PC-3 (cell line): ENCODE measurements around the gene NFE2. TPM values are rescaled to one million over a fixed set of nuclear protein-coding genes. Genes with fewer than 3 reads are reported as not detected.

ENCODE experiments used
- ATAC-seq: fragments of 200-7000 bp; cut with Tn5 transposase; 2 replicates; pipeline ENCODE4 v1.9.1; 2020; ENCODE audit warnings: mild to moderate bottlenecking, moderate library complexity
- BruUV-seq: library from RNA; stranded (reverse); fragments of 400-500 nt; replicated peaks from 2 replicates; lab custom pipeline; 2021; lab: Mats Ljungman, UMichigan
- CTCF ChIA-PET: fragments of 300-600 bp; sonication (Branson Sonifier 250); formaldehyde crosslinking; loops from one replicate; lab custom pipeline; 2022; ENCODE audit warnings: antibody characterized with exemption; lab: Charles Lee
- POLR2A ChIA-PET: fragments of 300-600 bp; sonication (Branson Sonifier 250); formaldehyde crosslinking; loops from one replicate; lab custom pipeline; 2022; ENCODE audit warnings: antibody characterized with exemption; ENCODE audit not compliant: unreplicated experiment; lab: Charles Lee
- DNase-seq: peaks from one replicate; pipeline ENCODE4 v3.0.0-alpha.2; 2015
- H2AFZ ChIP-seq: fragments of 300-600 bp; sonication (generic); 2 replicates; pipeline ENCODE4 v1.6.0; 2016; ENCODE audit warnings: antibody characterized with exemption, low read length
- H3F3A ChIP-seq: fragments of 300-600 bp; sonication (generic); one replicate; pipeline ENCODE4 v1.6.0; 2017; ENCODE audit warnings: antibody characterized with exemption, low read length, control low read depth, mild to moderate bottlenecking; ENCODE audit not compliant: unreplicated experiment
- H3K27ac ChIP-seq: fragments of 300-600 bp; sonication (generic); 2 replicates; pipeline ENCODE4 v1.5.1; 2016; ENCODE audit warnings: mild to moderate bottlenecking, low read length
- H3K27me3 ChIP-seq: fragments of 300-600 bp; sonication (generic); 2 replicates; pipeline ENCODE4 v1.6.1; 2016; ENCODE audit warnings: low read length, mixed read lengths
- H3K36me3 ChIP-seq: fragments of 300-600 bp; sonication (generic); 2 replicates; pipeline ENCODE4 v1.6.1; 2016; ENCODE audit warnings: low read depth, mixed run types, low read length, mixed read lengths
- H3K4me1 ChIP-seq: fragments of 300-600 bp; sonication (generic); 2 replicates; pipeline ENCODE4 v1.5.1; 2016; ENCODE audit warnings: low read length; ENCODE audit not compliant: insufficient read depth
- H3K4me2 ChIP-seq: fragments of 300-600 bp; sonication (generic); 2 replicates; pipeline ENCODE4 v1.6.0; 2016; ENCODE audit warnings: low read length
- H3K4me3 ChIP-seq: fragments of 300-600 bp; sonication (generic); 2 replicates; pipeline ENCODE4 v1.5.1; 2016; ENCODE audit warnings: mild to moderate bottlenecking, low read length, mixed read lengths
- H3K79me2 ChIP-seq: fragments of 300-600 bp; sonication (generic); 2 replicates; pipeline ENCODE4 v1.6.1; 2017; ENCODE audit warnings: low read length, mixed read lengths
- H3K9ac ChIP-seq: fragments of 300-600 bp; sonication (generic); 2 replicates; pipeline ENCODE4 v1.6.0; 2016; ENCODE audit warnings: mild to moderate bottlenecking, low read length
- H3K9me2 ChIP-seq: fragments of 300-600 bp; sonication (generic); replicated peaks from 2 replicates; pipeline ENCODE4 v1.6.1; 2016; ENCODE audit warnings: mixed run types, low read length, mixed read lengths
- H3K9me3 ChIP-seq: fragments of 300-600 bp; sonication (generic); 2 replicates; pipeline ENCODE4 v1.6.1; 2016; ENCODE audit warnings: low read length, mixed read lengths
- H4K20me1 ChIP-seq: fragments of 300-600 bp; sonication (generic); 2 replicates; pipeline ENCODE4 v1.6.1; 2016; ENCODE audit warnings: low read length, mixed read lengths
- CTCF ChIP-seq: fragments of 300-600 bp; sonication (generic); conservative IDR thresholded peaks from 2 replicates; pipeline ENCODE4 v1.5.1; 2017; ENCODE audit warnings: antibody characterized with exemption, low read depth, mild to moderate bottlenecking, low read length
- EZH2 ChIP-seq: fragments of 300-600 bp; sonication (generic); IDR thresholded peaks from one replicate; pipeline ENCODE4 v1.6.1; 2017; ENCODE audit warnings: antibody characterized with exemption, mild to moderate bottlenecking, low read length; ENCODE audit not compliant: unreplicated experiment
- EZH2phosphoT487 ChIP-seq: fragments of 300-600 bp; sonication (generic); IDR thresholded peaks from 2 replicates; pipeline ENCODE4 v1.6.1; 2018; ENCODE audit warnings: mild to moderate bottlenecking, antibody characterized with exemption, low read length, borderline replicate concordance
- intact Hi-C: fragments of 100-400 bp; cut with micrococcal nuclease; formaldehyde crosslinking; loops from 2 replicates; pipeline ENCODE4 v1.9.0; 2023
- total RNA-seq: library from RNA; depleted of rRNA; stranded (reverse); fragments of >200 nt; gene quantifications from 2 replicates; pipeline ENCODE4 v1.2.3, GENCODE V29; 2014

The NFE2 gene
- total RNA-seq, 1 experiment from 2014 or later, result 0.26 TPM

- no peak overlapping the region for H3K4me3 ChIP-seq
- H3K4me1 ChIP-seq, result peaks cover 24% of the 10 kb centered on the region
- H3K79me2 ChIP-seq, result no peaks in the 10 kb centered on the region
- intact Hi-C loops, result no loop called here
- no peaks in the 10 kb centered on the region for H3K36me3 ChIP-seq
- H3F3A ChIP-seq, result no peaks in the 10 kb centered on the region
- TF ChIP-seq CTCF (no peak), EZH2 (no peak), EZH2phosphoT487 (no peak)
- no peaks in the 10 kb centered on the region for H3K27me3 ChIP-seq
- H3K27ac ChIP-seq, result no peak overlapping the region
- CTCF ChIA-PET, result interaction anchor here (0.6 kb wide), 1 partner anchor 9 kb away, joined by 4 read pairs; no protein-coding TSS in a partner anchor
- no peak for ATAC-seq
- no peak overlapping the region for H2AFZ ChIP-seq
- POLR2A ChIA-PET, result interaction anchor here (0.6 kb wide), 1 partner anchor 253 kb away, joined by 4 read pairs; no protein-coding TSS in a partner anchor
- no peaks in the 10 kb centered on the region for H3K9me3 ChIP-seq
- H3K9ac ChIP-seq, result no peak overlapping the region
- H3K9me2 ChIP-seq, result no peaks in the 10 kb centered on the region
- DNase-seq, result peak; percentile 48
- no peak overlapping the region for H3K4me2 ChIP-seq
- BruUV-seq, result no TSS peak
- H4K20me1 ChIP-seq, result no peaks in the 10 kb centered on the region
These were observed 3.5 kb upstream of the NFE2 start for GRCh38 chr12:54304187-54304810.

DNA sequence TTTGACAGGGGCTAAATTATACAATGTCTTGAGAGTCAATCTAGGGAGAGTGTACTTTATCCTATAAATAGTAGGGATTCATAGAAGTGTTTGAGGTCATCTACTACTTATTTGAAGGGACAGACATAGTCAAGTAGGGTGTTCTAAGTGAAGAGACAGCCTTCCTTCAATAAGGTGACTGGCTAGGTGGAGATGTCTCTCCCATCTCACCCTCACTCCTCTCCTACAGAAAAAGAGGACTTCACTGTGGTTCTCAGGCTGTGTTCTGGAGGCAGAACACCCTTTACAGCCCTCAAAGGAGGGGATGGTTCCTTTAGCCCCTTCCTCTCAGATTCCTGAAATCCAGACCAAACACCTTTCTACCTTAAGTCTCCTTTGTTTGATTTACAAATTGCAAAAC, 2.8 kb upstream of the NFE2 start:
- Histone ChIP-seq H3K4me3 (no peak overlapping the region), H3K36me3 (no peaks in the 10 kb centered on the region), H3K27me3 (no peaks in the 10 kb centered on the region), H2AFZ (no peak overlapping the region), H3K27ac (no peak overlapping the region), H3F3A (no peaks in the 10 kb centered on the region), H3K9me2 (no peaks in the 10 kb centered on the region), H3K4me2 (no peak overlapping the region), H3K9ac (no peak overlapping the region), H3K9me3 (no peaks in the 10 kb centered on the region), H3K79me2 (no peaks in the 10 kb centered on the region), H4K20me1 (no peaks in the 10 kb centered on the region), H3K4me1 (peaks cover 24% of the 10 kb centered on the region)
- ATAC-seq, result no peak
- TF ChIP-seq EZH2 (no peak), CTCF (no peak), EZH2phosphoT487 (no peak)
- BruUV-seq, result no TSS peak
- ChIA-PET POLR2A (interaction anchor here (0.6 kb wide), 1 partner anchor 253 kb away, joined by 4 read pairs; no protein-coding TSS in a partner anchor), CTCF (no interaction called here)
- DNase-seq, result no peak
- intact Hi-C loops, result no loop called here

DNA sequence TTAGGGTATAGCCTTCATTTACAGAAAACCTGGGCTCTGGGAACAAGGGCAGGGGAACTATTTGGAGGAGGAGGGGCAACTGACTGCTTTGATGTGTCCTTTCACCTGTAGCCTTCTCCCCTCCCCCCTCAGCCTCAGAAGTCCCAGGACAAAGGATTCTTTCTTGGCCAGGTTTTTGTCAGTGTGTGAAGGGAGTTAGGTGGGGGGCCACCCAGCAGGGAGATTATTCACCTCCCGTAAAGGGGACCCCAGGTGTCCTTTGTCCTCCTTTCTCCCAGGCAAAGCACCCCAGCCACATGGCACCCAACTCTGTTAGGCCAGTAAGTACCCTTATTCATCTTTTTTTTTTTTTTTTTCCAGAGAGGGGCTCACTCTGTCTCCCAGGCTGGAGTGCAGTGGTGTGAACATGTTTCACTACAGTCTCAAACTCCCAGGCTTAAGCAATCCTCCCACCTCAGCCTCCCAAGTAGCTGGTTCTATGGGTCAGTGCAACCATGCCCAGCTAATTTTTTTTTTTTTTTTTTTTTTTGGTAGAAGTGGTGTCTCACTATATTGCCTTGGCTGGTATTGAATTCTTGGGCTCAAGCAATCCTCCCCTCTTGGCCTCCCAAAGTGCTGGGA, 723 bp upstream of the NFE2 start:
- no peaks in the 10 kb centered on the region for H3K36me3 ChIP-seq
- H3K4me3 ChIP-seq, result peak overlapping the region; percentile 62; the same call in 1 of the 2 replicates
- H2AFZ ChIP-seq, result no peak overlapping the region
- peak overlapping the region; percentile 88 for H3K4me2 ChIP-seq
- no peaks in the 10 kb centered on the region for H3F3A ChIP-seq
- no peaks in the 10 kb centered on the region for H3K27me3 ChIP-seq
- no peak for TF ChIP-seq EZH2
- TF ChIP-seq CTCF, result no peak
- TF ChIP-seq EZH2phosphoT487, result no peak
- H4K20me1 ChIP-seq, result no peaks in the 10 kb centered on the region
- POLR2A ChIA-PET, result interaction anchor here (0.6 kb wide), 1 partner anchor 21 kb away, joined by 3 read pairs; no protein-coding TSS in a partner anchor
- ATAC-seq (no peak), DNase-seq (peak; percentile 2)
- peaks cover 24% of the 10 kb centered on the region for H3K4me1 ChIP-seq
- no peak overlapping the region for H3K27ac ChIP-seq
- CTCF ChIA-PET, result interaction anchor here (0.6 kb wide), 1 partner anchor 98 kb away, joined by 13 read pairs; no protein-coding TSS in a partner anchor
- no peaks in the 10 kb centered on the region for H3K9me3 ChIP-seq
- intact Hi-C loops, result no loop called here
- BruUV-seq, result no TSS peak
- no peaks in the 10 kb centered on the region for H3K79me2 ChIP-seq
- no peaks in the 10 kb centered on the region for H3K9me2 ChIP-seq
- no peak overlapping the region for H3K9ac ChIP-seq
